ENCODE measurements around the gene DISC1.
"Not testable (repeated sequence)": the region's sequence is repeated elsewhere in the genome, so short reads cannot be mapped to it uniquely, and the experiment has no call there.

The DISC1 gene

GRCh38 chr1:231705806-231706760, 79.5 kb downstream of the DISC1 start:
- peak; percentile 37 to 58 (median 49) for DNase-seq

GRCh38 chr1:231706934-231707333, 80.3 kb downstream of the DISC1 start:
- no peak for DNase-seq

GRCh38 chr1:231707407-231707806, 80.8 kb downstream of the DISC1 start:
- no peak for DNase-seq

GRCh38 chr1:231708394-231708793, 81.8 kb downstream of the DISC1 start:
- DNase-seq: no peak

- no peak for DNase-seq
Measured at GRCh38 chr1:231714440-231714839, 87.8 kb downstream of the DISC1 start.

- no peak for DNase-seq
Measured at GRCh38 chr1:231715816-231716722, 89.5 kb downstream of the DISC1 start.

GRCh38 chr1:231716879-231717278, 90.3 kb downstream of the DISC1 start:
- DNase-seq: no peak

- DNase-seq: no peak
Measured at GRCh38 chr1:231719485-231720183, 93.0 kb downstream of the DISC1 start.

- no peak for DNase-seq
Measured at GRCh38 chr1:231720652-231721325, 94.2 kb downstream of the DISC1 start.

- DNase-seq: no peak
Measured at GRCh38 chr1:231721436-231721835, 94.8 kb downstream of the DISC1 start.

GRCh38 chr1:231722356-231722755, 95.8 kb downstream of the DISC1 start:
- no peak for DNase-seq

GRCh38 chr1:231723146-231723545, 96.6 kb downstream of the DISC1 start:
- DNase-seq: no peak

GRCh38 chr1:231724041-231724440, 97.5 kb downstream of the DISC1 start:
- no peak for DNase-seq

- peak; percentile 63 to 70 (median 64) for DNase-seq
Measured at GRCh38 chr1:231724876-231725647, 98.5 kb downstream of the DISC1 start.

GRCh38 chr1:231727171-231727570, 100.6 kb downstream of the DISC1 start:
- DNase-seq: no peak

GRCh38 chr1:231728987-231729386, 102.4 kb downstream of the DISC1 start:
- DNase-seq: not testable (repeated sequence)

GRCh38 chr1:231729544-231729943, 103.0 kb downstream of the DISC1 start:
- DNase-seq: no peak

GRCh38 chr1:231731268-231731667, 104.7 kb downstream of the DISC1 start:
- DNase-seq: no peak

- no peak for DNase-seq
Measured at GRCh38 chr1:231733063-231733462, 106.5 kb downstream of the DISC1 start.

GRCh38 chr1:231733672-231734071, 107.1 kb downstream of the DISC1 start:
- DNase-seq: no peak

- peak; percentile 19 to 31 (median 25) for DNase-seq
Measured at GRCh38 chr1:231734417-231734816, 107.8 kb downstream of the DISC1 start.
